ENCODE results near the gene SBF2.
"Not testable (repeated sequence)": the region's sequence is repeated elsewhere in the genome, so short reads cannot be mapped to it uniquely, and the experiment has no call there.

Gene SBF2

GRCh38 chr11:10204021-10204420 lies 90.0 kb downstream of the SBF2 start:
- DNase-seq (ENCODE audit: low read depth in 4 of 4, low spot score in 1 of 4): no peak

GRCh38 chr11:10201343-10201742 lies 92.7 kb downstream of the SBF2 start:
- DNase-seq (ENCODE audit: low read depth in 4 of 4, low spot score in 1 of 4): no peak

- no peak for DNase-seq (ENCODE audit: low read depth in 4 of 4, low spot score in 1 of 4)
Observed at GRCh38 chr11:10197091-10197490, 96.9 kb downstream of the SBF2 start.

GRCh38 chr11:10192036-10192435 lies 102.0 kb downstream of the SBF2 start:
- no peak for DNase-seq (ENCODE audit: low read depth in 4 of 4, low spot score in 1 of 4)

- no peak for DNase-seq (ENCODE audit: low read depth in 4 of 4, low spot score in 1 of 4)
Observed at GRCh38 chr11:10181811-10182210, 112.2 kb downstream of the SBF2 start.

GRCh38 chr11:10164621-10165020 lies 129.4 kb downstream of the SBF2 start:
- DNase-seq (ENCODE audit: low read depth in 4 of 4, low spot score in 1 of 4): no peak

GRCh38 chr11:10162222-10162621 lies 131.8 kb downstream of the SBF2 start:
- DNase-seq (ENCODE audit: low read depth in 4 of 4, low spot score in 1 of 4): no peak

- DNase-seq (ENCODE audit: low read depth in 4 of 4, low spot score in 1 of 4): no peak
Observed at GRCh38 chr11:10160350-10160749, 133.7 kb downstream of the SBF2 start.

GRCh38 chr11:10158461-10158860 lies 135.6 kb downstream of the SBF2 start:
- DNase-seq (ENCODE audit: low read depth in 4 of 4, low spot score in 1 of 4): no peak

GRCh38 chr11:10155793-10156490 lies 138.1 kb downstream of the SBF2 start:
- no peak for DNase-seq (ENCODE audit: low read depth in 4 of 4, low spot score in 1 of 4)

- DNase-seq (ENCODE audit: low read depth in 4 of 4, low spot score in 1 of 4): no peak
Observed at GRCh38 chr11:10150800-10151199, 143.2 kb downstream of the SBF2 start.

- no peak for DNase-seq (ENCODE audit: low read depth in 4 of 4, low spot score in 1 of 4)
Observed at GRCh38 chr11:10149553-10149952, 144.5 kb downstream of the SBF2 start.

- DNase-seq (ENCODE audit: low read depth in 4 of 4, low spot score in 1 of 4): no peak
Observed at GRCh38 chr11:10147195-10147594, 146.8 kb downstream of the SBF2 start.

GRCh38 chr11:10144954-10145353 lies 149.1 kb downstream of the SBF2 start:
- no peak for DNase-seq (ENCODE audit: low read depth in 4 of 4, low spot score in 1 of 4)

- no peak for DNase-seq (ENCODE audit: low read depth in 4 of 4, low spot score in 1 of 4)
Observed at GRCh38 chr11:10139656-10140055, 154.4 kb downstream of the SBF2 start.

GRCh38 chr11:10139143-10139542 lies 154.9 kb downstream of the SBF2 start:
- DNase-seq (ENCODE audit: low read depth in 4 of 4, low spot score in 1 of 4): no peak

GRCh38 chr11:10134975-10135481 lies 159.0 kb downstream of the SBF2 start:
- DNase-seq (ENCODE audit: low read depth in 4 of 4, low spot score in 1 of 4): no peak

- DNase-seq (ENCODE audit: low read depth in 4 of 4, low spot score in 1 of 4): not testable (repeated sequence)
Observed at GRCh38 chr11:10134226-10134625, 159.8 kb downstream of the SBF2 start.

- DNase-seq (ENCODE audit: low read depth in 4 of 4, low spot score in 1 of 4): not testable (repeated sequence)
Observed at GRCh38 chr11:10133251-10133650, 160.8 kb downstream of the SBF2 start.

GRCh38 chr11:10130875-10131274 lies 163.1 kb downstream of the SBF2 start:
- no peak for DNase-seq (ENCODE audit: low read depth in 4 of 4, low spot score in 1 of 4)

- not testable (repeated sequence) for DNase-seq (ENCODE audit: low read depth in 4 of 4, low spot score in 1 of 4)
Observed at GRCh38 chr11:10129184-10129583, 164.8 kb downstream of the SBF2 start.

GRCh38 chr11:10125522-10126133 lies 168.4 kb downstream of the SBF2 start:
- no peak for DNase-seq (ENCODE audit: low read depth in 4 of 4, low spot score in 1 of 4)
